ENCODE results near the gene MFF.

GRCh38 chr2:227368574-227368973 lies 43.5 kb downstream of the MFF start:
- TF ChIP-seq POLR2A (IDR thresholded peaks at IDR 0.05), result no peak
- TF ChIP-seq CTCF (IDR thresholded peaks at IDR 0.05 in 4 of 5, conservative IDR thresholded peaks at IDR 0.05 in 1 of 5), result no peak

Data from gastrocnemius medialis (tissue), 4 donors.